SK-N-SH treated with all-trans-retinoic acid at 6 μM for 48 hours (cell line): ENCODE data around the gene UBTD1.
"Not testable (repeated sequence)": the region's sequence is repeated elsewhere in the genome, so short reads cannot be mapped to it uniquely, and the experiment has no call there.

Experiments
- ATAC-seq: fragments of 200-7000 bp; cut with Tn5 transposase; 3 replicates; pipeline ENCODE4 v1.9.1; 2020; ENCODE audit warnings: mild to moderate bottlenecking, moderate library complexity
- ARNTL ChIP-seq: fragments of 450-650 bp; formaldehyde crosslinking; IDR thresholded peaks from 2 replicates; pipeline ENCODE4 v1.5.0; 2020; ENCODE audit warnings: low read depth, mild to moderate bottlenecking, moderate library complexity, borderline replicate concordance
- BACH2 ChIP-seq: fragments of 250-450 bp; sonication (Bioruptor Pico); IDR thresholded peaks from 2 replicates; pipeline ENCODE4 v1.9.0; 2021; ENCODE audit warnings: mild to moderate bottlenecking, borderline replicate concordance
- CREB5 ChIP-seq: fragments of 250-450 bp; sonication (Bioruptor Pico); IDR thresholded peaks from 2 replicates; pipeline ENCODE4 v1.5.1; 2020; ENCODE audit warnings: low read depth, mild to moderate bottlenecking, moderate library complexity
- CSDC2 ChIP-seq: fragments of 250-450 bp; sonication (Bioruptor Pico); IDR thresholded peaks from 2 replicates; pipeline ENCODE4 v1.5.0; 2020; ENCODE audit warnings: mild to moderate bottlenecking, moderate library complexity
- CSRNP3 ChIP-seq: fragments of 250-450 bp; sonication (Bioruptor Pico); IDR thresholded peaks from 2 replicates; pipeline ENCODE4 v1.5.1; 2021; ENCODE audit warnings: mild to moderate bottlenecking, moderate library complexity
- ESRRG ChIP-seq: fragments of 250-450 bp; sonication (Bioruptor Pico); IDR thresholded peaks from 2 replicates; pipeline ENCODE4 v1.6.1; 2021; ENCODE audit warnings: mild to moderate bottlenecking
- GLIS3 ChIP-seq: fragments of 250-450 bp; sonication (Bioruptor Pico); IDR thresholded peaks from 2 replicates; pipeline ENCODE4 v1.5.0; 2020; ENCODE audit warnings: mild to moderate bottlenecking, moderate library complexity
- ISL1 ChIP-seq: fragments of 250-450 bp; sonication (Bioruptor Pico); IDR thresholded peaks from 2 replicates; pipeline ENCODE4 v2.1.2; 2022; ENCODE audit warnings: mild to moderate bottlenecking, moderate library complexity
- OSR1 ChIP-seq: fragments of 250-450 bp; sonication (Bioruptor Pico); IDR thresholded peaks from 2 replicates; pipeline ENCODE4 v1.8.0; 2022; ENCODE audit warnings: moderate library complexity, mild to moderate bottlenecking, inconsistent platforms
- PPARA ChIP-seq: fragments of 250-450 bp; sonication (Bioruptor Pico); IDR thresholded peaks from 2 replicates; pipeline ENCODE4 v1.5.0; 2020; ENCODE audit warnings: mild to moderate bottlenecking, borderline replicate concordance
- RARB ChIP-seq: fragments of 250-450 bp; sonication (Bioruptor Pico); IDR thresholded peaks from 2 replicates; pipeline ENCODE4 v1.8.0; 2021; ENCODE audit warnings: mild to moderate bottlenecking, moderate library complexity
- SNAI2 ChIP-seq: fragments of 250-450 bp; sonication (Bioruptor Pico); IDR thresholded peaks from 2 replicates; pipeline ENCODE4 v1.5.0; 2020; ENCODE audit warnings: mild to moderate bottlenecking, moderate library complexity
- TCF4 ChIP-seq: fragments of 250-450 bp; sonication (Bioruptor Pico); IDR thresholded peaks from 2 replicates; pipeline ENCODE4 v1.8.0; 2021; ENCODE audit warnings: mild to moderate bottlenecking, moderate library complexity, borderline replicate concordance
- TOX ChIP-seq: fragments of 250-450 bp; sonication (Bioruptor Pico); IDR thresholded peaks from 2 replicates; pipeline ENCODE4 v1.8.0; 2021; ENCODE audit warnings: mild to moderate bottlenecking, moderate library complexity, borderline replicate concordance
- TSHZ2 ChIP-seq: fragments of 250-450 bp; sonication (Bioruptor Pico); IDR thresholded peaks from 2 replicates; pipeline ENCODE4 v1.5.0; 2020; ENCODE audit warnings: mild to moderate bottlenecking, moderate library complexity
- ZC3H10 ChIP-seq: fragments of 250-450 bp; sonication (Bioruptor Pico); IDR thresholded peaks from 2 replicates; pipeline ENCODE4 v1.5.1; 2021; ENCODE audit warnings: mild to moderate bottlenecking, moderate library complexity
- ZFP3 ChIP-seq: fragments of 250-450 bp; sonication (Bioruptor Pico); IDR thresholded peaks from 2 replicates; pipeline ENCODE4 v1.5.0; 2020; ENCODE audit warnings: mild to moderate bottlenecking, moderate library complexity
- ZFP30 ChIP-seq: fragments of 450-650 bp; formaldehyde crosslinking; IDR thresholded peaks from 2 replicates; pipeline ENCODE4 v1.5.0; 2022; ENCODE audit warnings: mild to moderate bottlenecking, moderate library complexity
- ZNF565 ChIP-seq: fragments of 450-650 bp; formaldehyde crosslinking; conservative IDR thresholded peaks from 2 replicates; pipeline ENCODE4 v1.5.0; 2020; ENCODE audit warnings: low read depth, mild to moderate bottlenecking, moderate library complexity
- ZNF70 ChIP-seq: fragments of 450-650 bp; formaldehyde crosslinking; IDR thresholded peaks from 2 replicates; pipeline ENCODE4 v1.5.0; 2020; ENCODE audit warnings: mild to moderate bottlenecking, moderate library complexity
- ZNF8 ChIP-seq: fragments of 450-650 bp; formaldehyde crosslinking; IDR thresholded peaks from 2 replicates; pipeline ENCODE4 v1.5.0; 2020; ENCODE audit warnings: mild to moderate bottlenecking, moderate library complexity
- TF ChIP-seq, protein P1 (sequence below): fragments of 250-450 bp; sonication (Bioruptor Pico); IDR thresholded peaks from 2 replicates; pipeline ENCODE4 v1.8.0; 2020; ENCODE audit warnings: mild to moderate bottlenecking, moderate library complexity, borderline replicate concordance

The UBTD1 gene

GRCh38 chr10:97574374-97575126, 75.8 kb downstream of the UBTD1 start:
- 0 out of 2 replicates have a peak, but pooled peaks have one; percentile 6 for TF ChIP-seq GLIS3 (CRISPR knock-in tag)
- TF ChIP-seq ISL1 (CRISPR knock-in tag) = peak; percentile 57
- no peak for TF ChIP-seq BACH2 (CRISPR knock-in tag)
- TF ChIP-seq CREB5 (CRISPR knock-in tag) = peak; percentile 30; the same call in 1 of the 2 replicates
- TF ChIP-seq OSR1 (CRISPR knock-in tag) = no peak
- TF ChIP-seq ZNF565 = no peak
- TF ChIP-seq ZNF8 = peak; percentile 11; the same call in 1 of the 2 replicates
- no peak for TF ChIP-seq ARNTL
- no peak for TF ChIP-seq RARB (CRISPR knock-in tag)
- no peak for TF ChIP-seq TCF4 (CRISPR knock-in tag)
- 0 out of 2 replicates have a peak, but pooled peaks have one; percentile 68 for TF ChIP-seq CSDC2 (CRISPR knock-in tag)
- TF ChIP-seq ZFP3 (CRISPR knock-in tag) = peak; percentile 54; the same call in 1 of the 2 replicates
- 0 out of 2 replicates have a peak, but pooled peaks have one; percentile 14 for TF ChIP-seq SNAI2 (CRISPR knock-in tag)
- no peak for TF ChIP-seq ZC3H10
- ATAC-seq = peak; percentile 83

DNA sequence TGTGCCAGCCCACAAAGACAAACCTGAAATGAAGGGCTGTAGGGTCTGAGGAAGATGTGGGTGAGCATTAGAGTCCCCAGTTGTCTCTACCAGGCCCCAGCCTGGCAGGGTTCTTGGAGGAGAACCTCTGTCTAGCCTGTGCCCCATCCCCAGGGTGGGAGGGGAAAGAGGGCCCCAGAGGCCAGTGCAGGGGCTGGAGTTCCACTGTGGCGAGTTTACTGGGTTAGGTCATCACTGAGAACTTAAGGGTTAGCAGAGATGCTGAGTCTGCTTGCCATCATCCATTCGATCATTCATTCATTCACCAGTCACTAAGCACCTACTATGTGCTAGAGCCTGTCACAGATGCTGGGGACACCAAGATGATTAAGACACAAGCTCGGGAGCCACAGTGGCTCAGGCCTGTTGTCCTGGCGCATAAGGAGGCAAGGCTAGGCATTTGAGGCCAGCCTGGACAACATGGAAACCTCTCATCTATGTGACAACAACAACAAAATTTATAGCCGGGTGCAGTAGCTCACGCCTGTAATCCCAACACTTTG, 76.5 kb downstream of the UBTD1 start:
- peak; percentile 57 for ATAC-seq
- TF ChIP-seq TSHZ2 = no peak
- no peak for TF ChIP-seq PPARA (CRISPR knock-in tag)
- TF ChIP-seq OSR1 (CRISPR knock-in tag) = no peak
- no peak for TF ChIP-seq GLIS3 (CRISPR knock-in tag)
- TF ChIP-seq SNAI2 (CRISPR knock-in tag) = no peak
- TF ChIP-seq TCF4 (CRISPR knock-in tag) = no peak
- TF ChIP-seq CSDC2 (CRISPR knock-in tag) = no peak
- no peak for TF ChIP-seq ZNF8
- no peak for TF ChIP-seq ESRRG (CRISPR knock-in tag)
- TF ChIP-seq ZC3H10 = no peak
- no peak for TF ChIP-seq TOX (CRISPR knock-in tag)
- no peak for TF ChIP-seq ZFP30 (CRISPR knock-in tag)
- TF ChIP-seq RARB (CRISPR knock-in tag) = no peak
- TF ChIP-seq ARNTL = no peak
- no peak for TF ChIP-seq ZNF565
- no peak for TF ChIP-seq ZNF70 (CRISPR knock-in tag)
- TF ChIP-seq, protein P1, sequence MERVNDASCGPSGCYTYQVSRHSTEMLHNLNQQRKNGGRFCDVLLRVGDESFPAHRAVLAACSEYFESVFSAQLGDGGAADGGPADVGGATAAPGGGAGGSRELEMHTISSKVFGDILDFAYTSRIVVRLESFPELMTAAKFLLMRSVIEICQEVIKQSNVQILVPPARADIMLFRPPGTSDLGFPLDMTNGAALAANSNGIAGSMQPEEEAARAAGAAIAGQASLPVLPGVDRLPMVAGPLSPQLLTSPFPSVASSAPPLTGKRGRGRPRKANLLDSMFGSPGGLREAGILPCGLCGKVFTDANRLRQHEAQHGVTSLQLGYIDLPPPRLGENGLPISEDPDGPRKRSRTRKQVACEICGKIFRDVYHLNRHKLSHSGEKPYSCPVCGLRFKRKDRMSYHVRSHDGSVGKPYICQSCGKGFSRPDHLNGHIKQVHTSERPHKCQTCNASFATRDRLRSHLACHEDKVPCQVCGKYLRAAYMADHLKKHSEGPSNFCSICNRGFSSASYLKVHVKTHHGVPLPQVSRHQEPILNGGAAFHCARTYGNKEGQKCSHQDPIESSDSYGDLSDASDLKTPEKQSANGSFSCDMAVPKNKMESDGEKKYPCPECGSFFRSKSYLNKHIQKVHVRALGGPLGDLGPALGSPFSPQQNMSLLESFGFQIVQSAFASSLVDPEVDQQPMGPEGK (CRISPR knock-in tag) = no peak
- TF ChIP-seq BACH2 (CRISPR knock-in tag) = no peak
- no peak for TF ChIP-seq CSRNP3 (CRISPR knock-in tag)

GRCh38 chr10:97576487-97576886, 77.8 kb downstream of the UBTD1 start:
- ATAC-seq = not testable (repeated sequence)
